BLaER1 treated with 17β-estradiol and CSF1 and Interleukin-3, amounts not matched to agents 10 nM and 100 nM (cell line): ENCODE data around the gene RSPH1.

Experiments used
- H3K27ac ChIP-seq, 11 experiments: shearing (Covaris generic); formaldehyde crosslinking; 2 replicates each; pipeline ENCODE4 v1.8.1; 2022
- H3K27me3 ChIP-seq, 11 experiments: shearing (Covaris generic); formaldehyde crosslinking; 2 replicates each; pipeline ENCODE4 v1.8.1; 2022
- H3K36me3 ChIP-seq, 11 experiments: shearing (Covaris generic); formaldehyde crosslinking; 2 replicates each; pipeline ENCODE4 v1.8.1; 2022
- H3K4me1 ChIP-seq, 10 experiments: shearing (Covaris generic); formaldehyde crosslinking; 2 replicates each; pipeline ENCODE4 v1.8.1; 2022
- H3K4me2 ChIP-seq, 11 experiments: shearing (Covaris generic); formaldehyde crosslinking; 2 replicates each; pipeline ENCODE4 v1.8.1; 2022
- H3K4me3 ChIP-seq, 10 experiments: shearing (Covaris generic); formaldehyde crosslinking; 2 replicates each; pipeline ENCODE4 v1.8.1; 2022
- H3K9ac ChIP-seq, 11 experiments: shearing (Covaris generic); formaldehyde crosslinking; 2 replicates each; pipeline ENCODE4 v1.8.1; 2022
- H3K9me3 ChIP-seq, 11 experiments: shearing (Covaris generic); formaldehyde crosslinking; replicated peaks in 1 of 11; 2 replicates each; pipeline ENCODE4 v1.8.1; 2022
- H4K20me1 ChIP-seq, 11 experiments: shearing (Covaris generic); formaldehyde crosslinking; 2 replicates each; pipeline ENCODE4 v1.8.1; 2022
- Cebpa-rat ChIP-seq, 11 experiments: shearing (Covaris generic); IDR thresholded peaks; 2 replicates each; pipeline ENCODE4 v1.8.1; 2022

The RSPH1 gene

DNA sequence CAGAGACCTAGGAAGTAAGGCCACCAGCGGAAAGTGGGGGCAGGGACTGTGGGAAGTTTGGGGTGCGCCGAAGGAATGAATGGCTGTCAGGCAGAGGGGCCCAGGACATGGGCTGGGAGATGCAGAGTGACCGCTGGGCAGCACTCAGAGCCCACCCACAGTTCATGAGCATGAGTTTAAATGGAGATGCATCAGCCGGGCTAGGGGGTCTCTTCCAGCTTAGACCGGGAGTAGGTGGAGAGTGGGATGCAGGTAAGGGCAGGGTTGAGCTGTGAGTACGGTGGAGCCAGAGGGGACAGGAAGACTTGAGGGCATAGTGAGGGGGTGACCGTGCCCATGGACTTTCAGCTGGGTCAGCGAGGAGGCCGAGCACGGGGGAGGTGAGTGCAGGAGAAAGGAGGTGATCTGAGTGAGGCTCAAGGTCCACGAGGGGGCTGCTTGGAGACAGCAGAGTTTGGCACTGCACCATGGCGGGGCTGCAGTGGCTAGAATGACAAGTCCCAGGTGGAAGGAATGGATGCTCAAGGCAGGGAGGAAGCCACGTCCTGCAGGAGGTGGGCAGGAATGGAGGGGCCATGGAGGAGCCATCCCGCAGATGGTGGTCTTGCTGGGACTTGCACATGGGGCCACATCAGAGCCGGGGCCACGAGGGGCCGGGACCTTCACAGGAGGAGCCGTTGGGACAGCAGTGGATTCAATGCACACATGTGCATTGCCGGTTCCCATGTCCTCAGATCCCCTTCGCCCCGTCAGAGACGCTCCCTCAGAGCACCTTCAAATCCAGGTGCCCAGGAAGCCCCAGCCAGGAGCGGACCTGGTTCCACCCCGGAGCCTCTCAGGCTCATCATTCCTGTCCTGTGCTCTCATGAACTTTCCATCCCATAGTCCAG is 57.5 kb downstream of the RSPH1 start:
- Histone ChIP-seq H3K36me3 (no peaks in the 10 kb centered on the region), H3K9ac (no peak overlapping the region), H4K20me1 (no peaks in the 10 kb centered on the region), H3K4me2 (peak overlapping the region in 7 of 11 experiments; percentile 40 to 71 (median 46); a peak in 8 of 22 replicates), H3K27me3 (no peaks in the 10 kb centered on the region; a peak in 1 of 22 replicates), H3K4me3 (no peak overlapping the region), H3K27ac (no peak overlapping the region), H3K4me1 (peaks cover 5 to 17% (median 12%) of the 10 kb centered on the region in 10 experiments; a peak in 17 of 20 replicates), H3K9me3 (peaks cover 0 to 15% (median 7%) of the 10 kb centered on the region in 11 experiments; a peak in 7 of 22 replicates)
- TF ChIP-seq Cebpa-rat (IDR thresholded peaks at IDR 0.05) = no peak

DNA sequence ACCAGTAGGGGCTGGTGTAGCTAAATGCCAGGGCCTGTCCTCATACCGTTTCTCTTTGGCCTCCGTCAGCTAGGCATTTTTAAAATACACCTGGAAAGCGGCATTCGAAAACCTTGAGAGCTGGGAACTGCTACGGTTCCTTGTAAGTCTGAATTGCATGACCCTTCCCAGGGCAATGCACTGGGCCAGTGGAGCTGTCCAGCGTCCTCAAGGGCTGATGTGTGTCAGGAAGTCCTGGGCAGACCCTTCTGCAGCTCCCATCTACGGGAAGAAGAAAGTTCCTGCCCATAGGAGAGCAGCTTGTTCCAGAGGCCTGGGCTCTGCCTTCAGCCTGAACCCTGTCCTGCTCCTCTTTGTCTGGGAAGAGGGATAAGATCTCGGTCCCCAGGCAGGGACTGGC is 58.2 kb downstream of the RSPH1 start:
- H3K9me3 ChIP-seq = peaks cover 6 to 23% (median 14%) of the 10 kb centered on the region in 11 experiments
- H3K27me3 ChIP-seq = no peaks in the 10 kb centered on the region; a peak in 1 of 22 replicates
- H3K36me3 ChIP-seq = no peaks in the 10 kb centered on the region
- no peak overlapping the region for H3K27ac ChIP-seq
- peaks cover 5 to 17% (median 12%) of the 10 kb centered on the region in 10 experiments; a peak in 17 of 20 replicates for H3K4me1 ChIP-seq
- H3K4me3 ChIP-seq = no peak overlapping the region
- H3K4me2 ChIP-seq = no peak overlapping the region
- TF ChIP-seq Cebpa-rat (IDR thresholded peaks at IDR 0.05) = no peak
- H4K20me1 ChIP-seq = no peaks in the 10 kb centered on the region
- H3K9ac ChIP-seq = no peak overlapping the region

DNA sequence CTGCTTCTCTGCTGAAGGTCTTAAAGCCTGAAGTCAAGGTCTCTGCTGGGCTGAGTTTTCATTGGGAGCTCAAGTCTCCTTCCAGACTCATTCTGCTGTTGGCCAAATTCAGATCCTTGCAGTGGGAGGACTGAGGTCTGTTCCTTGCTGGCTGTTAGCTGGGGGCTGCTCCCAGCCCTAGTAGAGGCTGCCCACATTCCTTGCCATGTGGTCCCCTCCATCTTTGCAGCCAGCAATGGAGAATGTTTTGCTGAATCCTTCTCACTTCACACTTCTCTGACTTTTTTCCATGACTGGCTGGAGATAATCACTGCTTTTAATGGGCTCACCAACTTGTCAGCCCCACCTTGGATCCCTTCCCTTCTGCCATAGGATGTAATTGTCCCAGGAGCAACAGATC is 59.1 kb downstream of the RSPH1 start:
- Histone ChIP-seq H3K4me2 (no peak overlapping the region), H3K4me1 (peaks cover 5 to 17% (median 12%) of the 10 kb centered on the region in 10 experiments; a peak in 17 of 20 replicates), H3K9ac (no peak overlapping the region), H4K20me1 (no peaks in the 10 kb centered on the region), H3K27ac (no peak overlapping the region), H3K9me3 (peaks cover 14 to 32% (median 22%) of the 10 kb centered on the region in 11 experiments), H3K4me3 (no peak overlapping the region), H3K36me3 (no peaks in the 10 kb centered on the region), H3K27me3 (no peaks in the 10 kb centered on the region; a peak in 1 of 22 replicates)
- no peak for TF ChIP-seq Cebpa-rat (IDR thresholded peaks at IDR 0.05)

DNA sequence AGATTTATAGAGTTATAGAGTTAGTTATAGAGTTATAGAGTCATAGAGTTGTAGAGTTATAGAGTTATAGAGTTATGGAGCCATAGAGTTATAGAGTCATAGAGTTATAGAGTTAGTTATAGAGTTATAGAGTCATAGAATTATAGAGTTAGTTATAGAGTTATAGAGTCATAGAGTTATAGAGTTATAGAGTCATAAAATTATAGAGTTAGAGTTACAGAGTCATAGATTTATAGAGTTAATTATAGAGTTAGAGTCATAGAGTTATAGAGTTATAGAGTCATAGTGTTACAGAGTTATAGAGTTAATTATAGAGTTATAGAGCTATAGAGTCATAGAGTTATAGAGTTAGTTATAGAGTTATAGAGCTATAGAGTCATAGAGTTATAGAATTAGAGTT is 60.2 kb downstream of the RSPH1 start:
- no peak overlapping the region for H3K27ac ChIP-seq
- H3K9me3 ChIP-seq = peaks cover 16 to 37% (median 26%) of the 10 kb centered on the region in 11 experiments
- no peaks in the 10 kb centered on the region; a peak in 1 of 22 replicates for H3K27me3 ChIP-seq
- H3K36me3 ChIP-seq = no peaks in the 10 kb centered on the region
- no peak overlapping the region for H3K4me2 ChIP-seq
- H3K4me3 ChIP-seq = no peak overlapping the region
- TF ChIP-seq Cebpa-rat (IDR thresholded peaks at IDR 0.05) = no peak
- H4K20me1 ChIP-seq = no peaks in the 10 kb centered on the region
- no peak overlapping the region for H3K9ac ChIP-seq
- H3K4me1 ChIP-seq = peaks cover 5 to 22% (median 15%) of the 10 kb centered on the region in 10 experiments; a peak in 17 of 20 replicates

- no peaks in the 10 kb centered on the region for H4K20me1 ChIP-seq
- H3K9me3 ChIP-seq = peaks cover 16 to 37% (median 26%) of the 10 kb centered on the region in 11 experiments
- H3K4me1 ChIP-seq = peaks cover 5 to 23% (median 15%) of the 10 kb centered on the region in 10 experiments; a peak in 17 of 20 replicates
- H3K9ac ChIP-seq = no peak overlapping the region
- H3K4me3 ChIP-seq = no peak overlapping the region
- no peak for TF ChIP-seq Cebpa-rat (IDR thresholded peaks at IDR 0.05)
- H3K36me3 ChIP-seq = no peaks in the 10 kb centered on the region
- H3K27ac ChIP-seq = no peak overlapping the region
- no peak overlapping the region for H3K4me2 ChIP-seq
- H3K27me3 ChIP-seq = no peaks in the 10 kb centered on the region; a peak in 1 of 22 replicates
Measured at GRCh38 chr21:42435401-42435800, 60.6 kb downstream of the RSPH1 start.

GRCh38 chr21:42434884-42435283 is 61.1 kb downstream of the RSPH1 start:
- no peaks in the 10 kb centered on the region for H3K36me3 ChIP-seq
- no peaks in the 10 kb centered on the region; a peak in 2 of 22 replicates for H3K27me3 ChIP-seq
- H3K27ac ChIP-seq = no peak overlapping the region
- no peaks in the 10 kb centered on the region for H4K20me1 ChIP-seq
- peaks cover 5 to 19% (median 12%) of the 10 kb centered on the region in 10 experiments; a peak in 17 of 20 replicates for H3K4me1 ChIP-seq
- no peak overlapping the region for H3K9ac ChIP-seq
- H3K9me3 ChIP-seq = peaks cover 16 to 37% (median 26%) of the 10 kb centered on the region in 11 experiments
- no peak overlapping the region for H3K4me3 ChIP-seq
- no peak for TF ChIP-seq Cebpa-rat (IDR thresholded peaks at IDR 0.05)
- no peak overlapping the region for H3K4me2 ChIP-seq

DNA sequence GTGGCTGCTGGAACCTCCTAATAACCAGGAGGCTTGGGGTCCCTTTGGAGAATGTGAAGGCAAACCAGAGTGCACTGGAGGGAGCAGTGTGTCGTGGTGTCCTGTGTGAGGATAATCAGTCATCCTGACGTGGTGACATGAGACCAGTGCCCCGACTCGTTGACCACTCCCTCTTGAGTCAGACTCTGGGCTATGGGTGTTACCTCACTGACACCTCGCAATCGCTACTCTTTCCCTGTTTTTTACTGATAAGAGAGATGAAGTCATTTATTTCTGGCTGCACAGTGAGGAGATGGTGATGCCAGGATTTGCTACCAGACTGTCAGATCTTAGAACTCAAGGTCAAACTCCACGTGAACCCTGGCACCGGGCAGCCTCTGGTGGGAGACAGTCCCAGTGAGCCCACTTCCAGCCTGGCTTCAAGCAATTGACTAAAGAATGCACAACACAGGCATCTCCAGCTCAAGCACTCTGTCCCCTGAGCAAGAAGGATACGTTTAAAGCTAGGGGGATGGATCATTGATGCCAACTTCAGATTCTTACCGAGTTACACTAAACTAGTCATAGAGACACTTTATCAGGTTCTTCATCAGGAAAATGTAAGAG is 62.0 kb downstream of the RSPH1 start:
- peaks cover 0 to 1% (median 0%) of the 10 kb centered on the region in 11 experiments; a peak in 2 of 22 replicates for H3K27me3 ChIP-seq
- no peak overlapping the region for H3K27ac ChIP-seq
- no peaks in the 10 kb centered on the region; a peak in 1 of 22 replicates for H4K20me1 ChIP-seq
- H3K36me3 ChIP-seq = no peaks in the 10 kb centered on the region
- no peak for TF ChIP-seq Cebpa-rat (IDR thresholded peaks at IDR 0.05)
- no peak overlapping the region for H3K9ac ChIP-seq
- H3K4me2 ChIP-seq = no peak overlapping the region
- H3K4me3 ChIP-seq = no peak overlapping the region
- peaks cover 16 to 37% (median 26%) of the 10 kb centered on the region in 11 experiments for H3K9me3 ChIP-seq
- peaks cover 0 to 11% (median 4%) of the 10 kb centered on the region in 10 experiments; a peak in 10 of 20 replicates for H3K4me1 ChIP-seq

GRCh38 chr21:42432695-42433094 is 63.3 kb downstream of the RSPH1 start:
- Histone ChIP-seq H4K20me1 (no peaks in the 10 kb centered on the region; a peak in 1 of 22 replicates), H3K27me3 (peaks cover 0 to 15% (median 0%) of the 10 kb centered on the region in 11 experiments; a peak in 4 of 22 replicates), H3K4me3 (no peak overlapping the region), H3K27ac (no peak overlapping the region), H3K4me1 (peaks cover 0 to 16% (median 6%) of the 10 kb centered on the region in 10 experiments; a peak in 11 of 20 replicates), H3K9ac (no peak overlapping the region), H3K36me3 (no peaks in the 10 kb centered on the region), H3K9me3 (peaks cover 16 to 37% (median 26%) of the 10 kb centered on the region in 11 experiments), H3K4me2 (no peak overlapping the region)
- TF ChIP-seq Cebpa-rat (IDR thresholded peaks at IDR 0.05) = no peak

DNA sequence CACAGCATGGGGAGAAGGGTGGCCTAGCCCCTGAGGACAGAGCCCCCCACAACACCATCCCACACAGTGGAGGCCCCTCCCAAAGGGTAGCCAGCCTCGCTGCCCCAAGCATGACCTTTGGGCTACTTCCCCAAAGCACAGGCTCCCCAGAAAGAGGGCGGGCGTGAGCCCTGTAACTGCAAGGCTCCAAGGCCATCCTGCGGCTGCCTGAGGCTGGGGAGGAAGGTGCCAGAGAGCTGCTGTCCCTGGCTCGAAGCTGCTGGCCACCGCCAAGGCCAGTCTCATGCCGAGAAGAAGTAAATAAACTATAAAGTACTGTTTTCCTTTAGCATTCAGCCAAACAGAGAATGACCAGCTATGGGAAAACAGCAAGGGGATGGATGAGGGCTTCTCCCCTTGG is 64.8 kb downstream of the RSPH1 start:
- Histone ChIP-seq H3K9me3 (peaks cover 15 to 23% (median 18%) of the 10 kb centered on the region in 11 experiments), H3K4me3 (no peak overlapping the region), H3K4me1 (peaks cover under 1 to 31% (median 21%) of the 10 kb centered on the region in 10 experiments), H3K9ac (no peak overlapping the region), H3K27me3 (peaks cover 0 to 30% (median 0%) of the 10 kb centered on the region in 11 experiments; a peak in 6 of 22 replicates), H3K27ac (no peak overlapping the region), H3K36me3 (no peaks in the 10 kb centered on the region), H3K4me2 (peak overlapping the region in 6 of 11 experiments; percentile 2 to 22 (median 11); a peak in 5 of 22 replicates), H4K20me1 (no peaks in the 10 kb centered on the region; a peak in 1 of 22 replicates)
- no peak for TF ChIP-seq Cebpa-rat (IDR thresholded peaks at IDR 0.05)
